Stimulated activated CD4-positive, alpha-beta T cell treated with anti-CD3 and anti-CD28 coated beads, Interleukin-1b, Interleukin-23, amount 100 ng/mL, for 1 hour (primary cell): ENCODE measurements around the gene POTEG.
"Not testable (repeated sequence)": the region's sequence is repeated elsewhere in the genome, so short reads cannot be mapped to it uniquely, and the experiment has no call there.

Source experiments
- DNase-seq, 2 donors: peaks; one replicate each; pipeline ENCODE4 v3.0.0-alpha.2; 2020; ENCODE audit warnings: low read depth in 2 of 2

Gene POTEG

GRCh38 chr14:19434241-19434640 is at the start of gene POTEG:
POTEG (minus strand) TSS chr14:19434341; CDS start chr14:19434289, 52 bp downstream.
- DNase-seq = not testable (repeated sequence)

- DNase-seq = not testable (repeated sequence)
Measured at GRCh38 chr14:19482093-19482492, 48.0 kb upstream of the POTEG start.

GRCh38 chr14:19481421-19481820 is 47.3 kb upstream of the POTEG start:
- DNase-seq = not testable (repeated sequence)

GRCh38 chr14:19480491-19480890 is 46.4 kb upstream of the POTEG start:
- not testable (repeated sequence) for DNase-seq

- not testable (repeated sequence) for DNase-seq
Measured at GRCh38 chr14:19445761-19446160, 11.6 kb upstream of the POTEG start.

- DNase-seq = not testable (repeated sequence)
Measured at GRCh38 chr14:19439826-19440225, 5.7 kb upstream of the POTEG start.

GRCh38 chr14:19439219-19439618 is 5.1 kb upstream of the POTEG start:
- DNase-seq = not testable (repeated sequence)

GRCh38 chr14:19437126-19437443 is 2.9 kb upstream of the POTEG start:
- DNase-seq = not testable (repeated sequence)

- DNase-seq = not testable (repeated sequence)
Measured at GRCh38 chr14:19436311-19437125, 2.4 kb upstream of the POTEG start.

- DNase-seq = not testable (repeated sequence)
Measured at GRCh38 chr14:19435852-19436251, 1.7 kb upstream of the POTEG start.

- not testable (repeated sequence) for DNase-seq
Measured at GRCh38 chr14:19434891-19435290, 750 bp upstream of the POTEG start.

- not testable (repeated sequence) for DNase-seq
Measured at GRCh38 chr14:19433765-19434164, 376 bp downstream of the POTEG start.

- not testable (repeated sequence) for DNase-seq
Measured at GRCh38 chr14:19408519-19408918, 25.6 kb downstream of the POTEG start.

GRCh38 chr14:19402097-19402496 is 32.0 kb downstream of the POTEG start:
- DNase-seq = not testable (repeated sequence)

GRCh38 chr14:19394727-19395126 is 39.4 kb downstream of the POTEG start:
- DNase-seq = not testable (repeated sequence)

GRCh38 chr14:19390230-19390629 is 43.9 kb downstream of the POTEG start:
- not testable (repeated sequence) for DNase-seq

- DNase-seq = not testable (repeated sequence)
Measured at GRCh38 chr14:19388741-19389140, 45.4 kb downstream of the POTEG start.

GRCh38 chr14:19386996-19387395 is 47.1 kb downstream of the POTEG start:
- not testable (repeated sequence) for DNase-seq

- not testable (repeated sequence) for DNase-seq
Measured at GRCh38 chr14:19386309-19386708, 47.8 kb downstream of the POTEG start.

- not testable (repeated sequence) for DNase-seq
Measured at GRCh38 chr14:19384088-19384781, 49.9 kb downstream of the POTEG start.

- not testable (repeated sequence) for DNase-seq
Measured at GRCh38 chr14:19383008-19383584, 51.0 kb downstream of the POTEG start.

GRCh38 chr14:19380137-19380536 is 54.0 kb downstream of the POTEG start:
- DNase-seq = not testable (repeated sequence)
